WTC11 (cell line): ENCODE results near the gene TTC28. TPM values are rescaled to one million over a fixed set of nuclear protein-coding genes. Genes with fewer than 3 reads are reported as not detected.

Experiments used
- ATAC-seq: fragments of 200-7000 bp; cut with Tn5 transposase; 2 replicates; pipeline ENCODE4 v1.10.0; 2021; ENCODE audit warnings: mild to moderate bottlenecking, moderate library complexity
- CTCF ChIA-PET: fragments of 300-600 bp; sonication (Branson Sonifier 250); formaldehyde crosslinking; loops from one replicate; lab custom pipeline; 2021; ENCODE audit warnings: antibody characterized with exemption; lab: Charles Lee
- POLR2A ChIA-PET: fragments of 350-600 bp; sonication (Branson Sonifier 250); formaldehyde crosslinking; loops from one replicate; lab custom pipeline; 2021; ENCODE audit warnings: antibody characterized with exemption; lab: Charles Lee
- DNase-seq: peaks from one replicate; pipeline ENCODE4 v3.0.0; 2021; ENCODE audit warnings: low spot score
- H3K27ac Mint-ChIP-seq: 2 replicates; pipeline ENCODE4 v1.8.0; 2021; ENCODE audit warnings: mixed read lengths
- H3K27me3 Mint-ChIP-seq: 2 replicates; pipeline ENCODE4 v1.8.0; 2021; ENCODE audit warnings: low read depth, mild to moderate bottlenecking, moderate library complexity, mixed read lengths
- H3K36me3 Mint-ChIP-seq: 2 replicates; pipeline ENCODE4 v1.8.0; 2021; ENCODE audit warnings: mixed read lengths
- H3K4me1 Mint-ChIP-seq: 2 replicates; pipeline ENCODE4 v1.8.0; 2022; ENCODE audit warnings: mixed read lengths
- H3K4me3 Mint-ChIP-seq: 2 replicates; pipeline ENCODE4 v1.8.0; 2021; ENCODE audit warnings: mild to moderate bottlenecking, moderate library complexity, mixed read lengths
- H3K9me3 Mint-ChIP-seq: 2 replicates; pipeline ENCODE4 v1.8.0; 2021; ENCODE audit warnings: mixed read lengths
- ARID4B ChIP-seq: sonication (generic); formaldehyde crosslinking; IDR thresholded peaks from 2 replicates; pipeline ENCODE4 v1.8.0; 2023; ENCODE audit warnings: missing genetic modification reagents, mild to moderate bottlenecking, borderline replicate concordance
- ATF2 ChIP-seq: sonication (generic); formaldehyde crosslinking; IDR thresholded peaks from 2 replicates; pipeline ENCODE4 v1.8.1; 2022; ENCODE audit warnings: low read depth, missing genetic modification reagents, borderline replicate concordance
- E2F1 ChIP-seq: sonication (generic); formaldehyde crosslinking; IDR thresholded peaks from 2 replicates; pipeline ENCODE4 v1.8.0; 2022; ENCODE audit warnings: mild to moderate bottlenecking, missing genetic modification reagents
- E2F4 ChIP-seq: sonication (generic); formaldehyde crosslinking; IDR thresholded peaks from 2 replicates; pipeline ENCODE4 v1.8.1; 2022; ENCODE audit warnings: low read depth, mild to moderate bottlenecking, moderate library complexity, missing genetic modification reagents, borderline replicate concordance
- ERG ChIP-seq: fragments of 250-450 bp; sonication (Bioruptor Pico); IDR thresholded peaks from 2 replicates; pipeline ENCODE4 v1.8.0; 2021; ENCODE audit warnings: mild to moderate bottlenecking
- FOXP1 ChIP-seq: sonication (generic); formaldehyde crosslinking; IDR thresholded peaks from 2 replicates; pipeline ENCODE4 v1.8.0; 2022; ENCODE audit warnings: missing genetic modification reagents, mild to moderate bottlenecking, moderate library complexity, borderline replicate concordance
- IRF2 ChIP-seq: sonication (generic); formaldehyde crosslinking; IDR thresholded peaks from 2 replicates; pipeline ENCODE4 v1.8.0; 2022; ENCODE audit warnings: low read depth, missing genetic modification reagents, borderline replicate concordance
- RELA ChIP-seq: sonication (generic); formaldehyde crosslinking; IDR thresholded peaks from 2 replicates; pipeline ENCODE4 v1.8.1; 2022; ENCODE audit warnings: missing genetic modification reagents, mild to moderate bottlenecking, borderline replicate concordance
- TEAD1 ChIP-seq: sonication (generic); formaldehyde crosslinking; IDR thresholded peaks from 2 replicates; pipeline ENCODE4 v1.8.0; 2022; ENCODE audit warnings: mild to moderate bottlenecking, missing genetic modification reagents
- USF2 ChIP-seq: sonication (generic); formaldehyde crosslinking; IDR thresholded peaks from 2 replicates; pipeline ENCODE4 v1.8.1; 2023; ENCODE audit warnings: mild to moderate bottlenecking, missing genetic modification reagents, moderate library complexity
- ZBTB21 ChIP-seq: sonication (generic); formaldehyde crosslinking; IDR thresholded peaks from 2 replicates; pipeline ENCODE4 v1.8.1; 2023; ENCODE audit warnings: mild to moderate bottlenecking, missing genetic modification reagents, borderline replicate concordance
- ZNF281 ChIP-seq: sonication (generic); formaldehyde crosslinking; IDR thresholded peaks from 2 replicates; pipeline ENCODE4 v1.8.0; 2023; ENCODE audit warnings: mild to moderate bottlenecking, missing genetic modification reagents
- ZNF396 ChIP-seq: fragments of 250-450 bp; sonication (Bioruptor Pico); IDR thresholded peaks from 2 replicates; pipeline ENCODE4 v1.8.0; 2021; ENCODE audit warnings: mild to moderate bottlenecking, moderate library complexity, borderline replicate concordance
- total RNA-seq: library from RNA; stranded (reverse); gene quantifications from 3 replicates; pipeline ENCODE4 v1.2.3, GENCODE V29; 2021

The TTC28 gene
- total RNA-seq, 1 experiment from 2014 or later, result 13.0 TPM

- Mint-ChIP-seq H3K9me3 (peaks cover 17% of the 10 kb centered on the region), H3K4me1 (peaks cover 7% of the 10 kb centered on the region; the same call in 1 of the 2 replicates), H3K27me3 (peaks cover 11% of the 10 kb centered on the region), H3K27ac (no peak overlapping the region), H3K36me3 (peaks cover 3% of the 10 kb centered on the region; the same call in 1 of the 2 replicates), H3K4me3 (no peak overlapping the region)
- ChIA-PET CTCF (no interaction called here), POLR2A (no interaction called here)
- ATAC-seq (no peak), DNase-seq (no peak)
- TF ChIP-seq ERG (no peak), ZNF396 (CRISPR knock-in tag) (no peak), FOXP1 (CRISPR knock-in tag) (no peak), IRF2 (CRISPR knock-in tag) (no peak), E2F4 (CRISPR knock-in tag) (no peak), ATF2 (no peak), USF2 (CRISPR knock-in tag) (no peak), E2F1 (CRISPR knock-in tag) (no peak), ZBTB21 (no peak), ARID4B (CRISPR knock-in tag) (no peak), ZNF281 (CRISPR knock-in tag) (no peak), RELA (CRISPR knock-in tag) (no peak), TEAD1 (CRISPR knock-in tag) (no peak)
Measured at GRCh38 chr22:28674121-28674563, 5.5 kb downstream of the TTC28 start.
